ENCODE data around the gene NFKB1.

GRCh38 chr4:102580463-102580842, 79.3 kb downstream of the NFKB1 start:
- TF ChIP-seq TARDBP (IDR thresholded peaks at IDR 0.05) (no peak), ZNF384 (IDR thresholded peaks at IDR 0.05) (no peak), FOXM1 (IDR thresholded peaks at IDR 0.05; ENCODE audit: borderline replicate concordance) (no peak), CTBP1 (IDR thresholded peaks at IDR 0.05; ENCODE audit: borderline replicate concordance) (no peak), ARNT (IDR thresholded peaks at IDR 0.05) (no peak), HDGF (IDR thresholded peaks at IDR 0.05; ENCODE audit: borderline replicate concordance) (no peak), BHLHE40 (IDR thresholded peaks at IDR 0.05; ENCODE audit: borderline replicate concordance) (no peak), NFRKB (IDR thresholded peaks at IDR 0.05) (no peak), ELF4 (IDR thresholded peaks at IDR 0.05) (no peak), SP1 (IDR thresholded peaks at IDR 0.05) (no peak), SUZ12 (IDR thresholded peaks at IDR 0.05) (no peak), LEF1 (IDR thresholded peaks at IDR 0.05; ENCODE audit: borderline replicate concordance) (no peak), FOXA1 (IDR thresholded peaks at IDR 0.05) (no peak)
